PC-9 (cell line): ENCODE results near the gene SDCCAG8. TPM values are rescaled to one million over a fixed set of nuclear protein-coding genes. Genes with fewer than 3 reads are reported as not detected.

Experiments used
- BruUV-seq: library from RNA; stranded (reverse); fragments of 400-500 nt; replicated peaks from 2 replicates; lab custom pipeline; 2021; lab: Mats Ljungman, UMichigan
- CTCF ChIA-PET: fragments of 300-600 bp; sonication (Branson Sonifier 250); formaldehyde crosslinking; loops from one replicate; lab custom pipeline; 2022; ENCODE audit warnings: antibody characterized with exemption; lab: Charles Lee
- POLR2A ChIA-PET: fragments of 300-600 bp; sonication (Branson Sonifier 250); formaldehyde crosslinking; loops from one replicate; lab custom pipeline; 2022; ENCODE audit warnings: antibody characterized with exemption; ENCODE audit not compliant: unreplicated experiment; lab: Charles Lee
- DNase-seq, 2 experiments: peaks; one replicate each; pipeline versions ENCODE4 v3.0.0 to v3.0.0-alpha.2; 2015 to 2022; ENCODE audit warnings: mixed read lengths in 1 of 2
- H2AFZ ChIP-seq: fragments of 200-600 bp; sonication (generic); 2 replicates; pipeline ENCODE4 v1.8.1; 2017; ENCODE audit warnings: antibody characterized with exemption
- H3F3A ChIP-seq: fragments of 200-600 bp; sonication (generic); 2 replicates; pipeline ENCODE4 v1.8.1; 2017; ENCODE audit warnings: antibody characterized with exemption, mild to moderate bottlenecking, low read depth; ENCODE audit not compliant: insufficient read depth
- H3K27ac ChIP-seq: fragments of 200-600 bp; sonication (generic); 2 replicates; pipeline ENCODE4 v1.6.1; 2016; ENCODE audit warnings: mixed run types
- H3K27me3 ChIP-seq: fragments of 200-600 bp; sonication (generic); 2 replicates; pipeline ENCODE4 v1.6.1; 2016; ENCODE audit warnings: low read depth, mixed run types; ENCODE audit not compliant: insufficient read depth
- H3K36me3 ChIP-seq: fragments of 200-600 bp; sonication (generic); 2 replicates; pipeline ENCODE4 v1.6.1; 2016; ENCODE audit warnings: low read depth, mixed run types
- H3K4me1 ChIP-seq: fragments of 200-600 bp; sonication (generic); replicated peaks from 2 replicates; pipeline ENCODE4 v1.6.1; 2016; ENCODE audit warnings: mixed run types; ENCODE audit not compliant: insufficient read depth
- H3K4me2 ChIP-seq: fragments of 200-600 bp; sonication (generic); 2 replicates; pipeline ENCODE4 v1.6.1; 2017; ENCODE audit warnings: mixed run types
- H3K4me3 ChIP-seq: fragments of 200-600 bp; sonication (generic); 2 replicates; pipeline ENCODE4 v1.6.1; 2016; ENCODE audit warnings: mixed run types
- H3K79me2 ChIP-seq: fragments of 200-600 bp; sonication (generic); 2 replicates; pipeline ENCODE4 v1.6.1; 2017; ENCODE audit warnings: low read depth, mixed run types
- H3K9me2 ChIP-seq: fragments of 200-600 bp; sonication (generic); 2 replicates; pipeline ENCODE4 v1.8.1; 2017; ENCODE audit warnings: mild to moderate bottlenecking; ENCODE audit not compliant: insufficient read depth
- H3K9me3 ChIP-seq: fragments of 200-600 bp; sonication (generic); 2 replicates; pipeline ENCODE4 v1.8.1; 2016; ENCODE audit warnings: low read depth; ENCODE audit not compliant: insufficient read depth
- H4K20me1 ChIP-seq: fragments of 200-600 bp; sonication (generic); 2 replicates; pipeline ENCODE4 v1.8.1; 2017; ENCODE audit not compliant: insufficient read depth
- EZH2 ChIP-seq: fragments of 200-600 bp; sonication (generic); IDR thresholded peaks from 2 replicates; pipeline ENCODE4 v1.8.0; 2017; ENCODE audit warnings: antibody characterized with exemption, low read depth
- intact Hi-C: fragments of 100-400 bp; cut with micrococcal nuclease; formaldehyde crosslinking; loops from one replicate; pipeline ENCODE4 v1.10.0; 2022; ENCODE audit not compliant: unreplicated experiment
- total RNA-seq: library from RNA; stranded (reverse); gene quantifications from 2 replicates; pipeline ENCODE4 v1.2.3, GENCODE V29; 2021
- TF ChIP-seq, protein P1 (sequence below): fragments of 200-600 bp; sonication (generic); conservative IDR thresholded peaks from 2 replicates; pipeline ENCODE4 v1.6.1; 2017; ENCODE audit warnings: mixed run types, antibody characterized with exemption, mild to moderate bottlenecking, moderate library complexity

Gene SDCCAG8
- total RNA-seq, 1 experiment from 2014 or later, result 22.7 TPM

DNA sequence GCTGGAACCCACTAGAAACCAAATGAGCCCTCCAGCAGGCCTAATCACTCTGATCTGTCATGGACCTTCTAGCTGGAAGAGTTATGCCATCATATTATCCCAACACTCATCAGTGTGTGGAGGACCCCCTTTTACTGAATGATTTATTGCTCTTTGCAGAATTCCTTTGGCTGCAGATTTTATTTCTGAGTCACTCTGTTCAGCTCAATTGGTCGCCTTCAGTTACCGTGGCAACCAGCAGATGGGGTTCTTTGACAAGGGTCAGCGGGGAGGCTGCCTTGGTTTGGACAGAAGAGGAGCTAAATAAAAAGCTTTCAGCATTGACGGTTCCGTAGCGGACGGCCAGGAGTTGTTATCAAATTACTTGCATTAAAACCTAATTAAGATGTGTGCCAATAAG lies 220.1 kb downstream of the SDCCAG8 start:
- Histone ChIP-seq H3F3A (no peaks in the 10 kb centered on the region), H3K27me3 (no peaks in the 10 kb centered on the region), H3K36me3 (no peaks in the 10 kb centered on the region), H3K79me2 (no peaks in the 10 kb centered on the region), H3K9me2 (no peaks in the 10 kb centered on the region), H4K20me1 (no peaks in the 10 kb centered on the region), H2AFZ (no peak overlapping the region), H3K4me2 (no peak overlapping the region), H3K27ac (no peak overlapping the region), H3K9me3 (no peaks in the 10 kb centered on the region), H3K4me1 (no peaks in the 10 kb centered on the region), H3K4me3 (no peak overlapping the region)
- TF ChIP-seq, protein P1, sequence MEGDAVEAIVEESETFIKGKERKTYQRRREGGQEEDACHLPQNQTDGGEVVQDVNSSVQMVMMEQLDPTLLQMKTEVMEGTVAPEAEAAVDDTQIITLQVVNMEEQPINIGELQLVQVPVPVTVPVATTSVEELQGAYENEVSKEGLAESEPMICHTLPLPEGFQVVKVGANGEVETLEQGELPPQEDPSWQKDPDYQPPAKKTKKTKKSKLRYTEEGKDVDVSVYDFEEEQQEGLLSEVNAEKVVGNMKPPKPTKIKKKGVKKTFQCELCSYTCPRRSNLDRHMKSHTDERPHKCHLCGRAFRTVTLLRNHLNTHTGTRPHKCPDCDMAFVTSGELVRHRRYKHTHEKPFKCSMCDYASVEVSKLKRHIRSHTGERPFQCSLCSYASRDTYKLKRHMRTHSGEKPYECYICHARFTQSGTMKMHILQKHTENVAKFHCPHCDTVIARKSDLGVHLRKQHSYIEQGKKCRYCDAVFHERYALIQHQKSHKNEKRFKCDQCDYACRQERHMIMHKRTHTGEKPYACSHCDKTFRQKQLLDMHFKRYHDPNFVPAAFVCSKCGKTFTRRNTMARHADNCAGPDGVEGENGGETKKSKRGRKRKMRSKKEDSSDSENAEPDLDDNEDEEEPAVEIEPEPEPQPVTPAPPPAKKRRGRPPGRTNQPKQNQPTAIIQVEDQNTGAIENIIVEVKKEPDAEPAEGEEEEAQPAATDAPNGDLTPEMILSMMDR, result no peak
- TF ChIP-seq EZH2, result no peak
- CTCF ChIA-PET, result no interaction called here
- POLR2A ChIA-PET, result no interaction called here
- no TSS peak for BruUV-seq
- intact Hi-C loops, result no loop called here
- DNase-seq, result no peak

DNA sequence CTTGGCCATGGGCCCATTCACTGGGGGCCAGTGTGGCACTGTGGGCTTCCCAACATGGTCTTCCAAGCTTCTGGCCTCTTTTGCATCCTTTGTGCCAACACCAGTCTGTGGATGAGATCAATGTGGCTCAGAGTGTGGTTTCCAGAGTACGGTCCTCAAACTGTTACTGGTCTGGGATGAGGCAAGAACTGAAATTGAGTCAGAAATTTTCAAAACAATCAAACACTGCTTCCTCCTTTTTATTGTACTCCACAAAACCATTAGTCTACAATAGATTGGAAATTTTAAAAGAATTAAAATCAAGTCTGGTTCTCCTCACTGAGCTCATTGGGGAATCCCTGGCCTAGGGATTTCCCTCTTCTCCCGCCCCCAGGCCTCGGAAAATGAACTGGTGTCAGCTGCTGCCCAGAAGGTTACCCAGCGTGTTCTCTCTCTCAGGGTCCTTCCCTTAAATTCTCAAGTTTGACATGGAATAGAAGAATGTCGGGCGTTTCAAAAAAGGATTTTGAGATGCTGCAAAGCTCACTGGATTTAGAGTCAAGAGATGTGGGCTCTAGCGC lies 222.0 kb downstream of the SDCCAG8 start:
- Histone ChIP-seq H3K9me3 (no peaks in the 10 kb centered on the region), H4K20me1 (no peaks in the 10 kb centered on the region), H3K4me1 (no peaks in the 10 kb centered on the region), H3K9me2 (no peaks in the 10 kb centered on the region), H3K79me2 (no peaks in the 10 kb centered on the region), H3K4me3 (no peak overlapping the region), H3K36me3 (no peaks in the 10 kb centered on the region), H3K27ac (no peak overlapping the region), H3K27me3 (no peaks in the 10 kb centered on the region), H3K4me2 (no peak overlapping the region), H2AFZ (no peak overlapping the region), H3F3A (no peaks in the 10 kb centered on the region)
- ChIA-PET POLR2A (interaction anchor here (0.5 kb wide), 1 partner anchor 449 kb away, joined by 5 read pairs; no protein-coding TSS in a partner anchor), CTCF (no interaction called here)
- BruUV-seq, result no TSS peak
- intact Hi-C loops, result no loop called here
- TF ChIP-seq EZH2, result no peak
- TF ChIP-seq, protein P1, result no peak
- DNase-seq, result no peak

DNA sequence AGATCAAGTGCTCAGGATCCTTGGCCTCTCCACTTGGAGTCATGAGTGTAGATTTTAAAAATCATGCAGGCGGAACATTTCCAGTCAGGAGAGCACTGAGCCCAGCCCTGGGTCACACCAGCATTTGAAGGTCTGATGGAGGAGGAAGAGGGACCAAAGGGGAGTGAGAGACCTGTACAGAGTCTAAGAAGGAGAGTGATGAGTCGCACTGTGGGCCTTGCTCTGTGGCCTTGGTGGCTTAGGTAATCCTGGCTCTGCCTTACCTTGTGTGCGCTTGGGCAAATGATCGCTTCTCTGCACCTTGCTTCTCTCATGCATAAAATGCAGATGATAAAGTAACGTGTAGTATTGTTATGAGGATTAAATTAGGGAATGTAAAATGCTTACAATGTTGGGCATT lies 225.3 kb downstream of the SDCCAG8 start:
- Histone ChIP-seq H2AFZ (no peak overlapping the region), H3K27ac (no peak overlapping the region), H3K9me3 (no peaks in the 10 kb centered on the region), H3K4me2 (no peak overlapping the region), H3K27me3 (no peaks in the 10 kb centered on the region), H3F3A (no peaks in the 10 kb centered on the region), H3K36me3 (no peaks in the 10 kb centered on the region), H4K20me1 (no peaks in the 10 kb centered on the region), H3K9me2 (no peaks in the 10 kb centered on the region), H3K4me1 (no peaks in the 10 kb centered on the region), H3K79me2 (no peaks in the 10 kb centered on the region), H3K4me3 (no peak overlapping the region)
- intact Hi-C loops, result no loop called here
- BruUV-seq, result no TSS peak
- ChIA-PET CTCF (no interaction called here), POLR2A (no interaction called here)
- no peak for TF ChIP-seq EZH2
- TF ChIP-seq, protein P1, result no peak
- DNase-seq, result no peak
